SH-SY5Y (cell line): Measurements from ENCODE around the gene ACHE.

ENCODE experiments used
- GATA2 ChIP-seq: IDR thresholded peaks from 2 replicates; pipeline ENCODE4 v1.6.1; 2011; ENCODE audit warnings: mild to moderate bottlenecking, low read depth, low read length
- GATA3 ChIP-seq: IDR thresholded peaks from 2 replicates; pipeline ENCODE4 v1.6.1; 2011; ENCODE audit warnings: low read depth, mild to moderate bottlenecking, low read length, moderate library complexity

DNA sequence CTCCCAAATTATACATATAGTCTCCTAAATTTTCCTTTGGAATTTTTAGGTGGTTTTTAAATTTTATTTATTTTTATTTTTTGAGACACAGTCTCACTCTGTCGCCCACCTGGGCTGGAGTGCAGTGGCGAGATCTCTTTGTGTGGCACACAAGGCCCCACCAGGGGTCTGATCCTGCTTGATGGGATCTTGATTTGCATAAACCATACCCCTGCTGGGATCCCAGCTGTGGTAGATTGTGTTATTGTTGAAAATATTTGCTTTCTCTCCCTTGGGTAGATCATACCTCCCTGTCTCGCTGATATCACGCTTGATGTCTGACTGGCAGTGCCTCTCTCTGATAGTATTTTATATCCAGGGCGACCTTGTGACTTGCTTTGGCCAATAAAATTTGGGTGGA, 48.0 kb upstream of the ACHE start:
- no peak for TF ChIP-seq GATA3
- no peak for TF ChIP-seq GATA2
